WTC11 (cell line): ENCODE results near the gene CHRNA5. TPM values are rescaled to one million over a fixed set of nuclear protein-coding genes. Genes with fewer than 3 reads are reported as not detected.

Experiments used
- ATAC-seq: fragments of 200-7000 bp; cut with Tn5 transposase; 2 replicates; pipeline ENCODE4 v1.10.0; 2021; ENCODE audit warnings: mild to moderate bottlenecking, moderate library complexity
- CTCF ChIA-PET: fragments of 300-600 bp; sonication (Branson Sonifier 250); formaldehyde crosslinking; loops from one replicate; lab custom pipeline; 2021; ENCODE audit warnings: antibody characterized with exemption; lab: Charles Lee
- POLR2A ChIA-PET: fragments of 350-600 bp; sonication (Branson Sonifier 250); formaldehyde crosslinking; loops from one replicate; lab custom pipeline; 2021; ENCODE audit warnings: antibody characterized with exemption; lab: Charles Lee
- DNase-seq: peaks from one replicate; pipeline ENCODE4 v3.0.0; 2021; ENCODE audit warnings: low spot score
- H3K27ac Mint-ChIP-seq: 2 replicates; pipeline ENCODE4 v1.8.0; 2021; ENCODE audit warnings: mixed read lengths
- H3K27me3 Mint-ChIP-seq: 2 replicates; pipeline ENCODE4 v1.8.0; 2021; ENCODE audit warnings: low read depth, mild to moderate bottlenecking, moderate library complexity, mixed read lengths
- H3K36me3 Mint-ChIP-seq: 2 replicates; pipeline ENCODE4 v1.8.0; 2021; ENCODE audit warnings: mixed read lengths
- H3K4me1 Mint-ChIP-seq: 2 replicates; pipeline ENCODE4 v1.8.0; 2022; ENCODE audit warnings: mixed read lengths
- H3K4me3 Mint-ChIP-seq: 2 replicates; pipeline ENCODE4 v1.8.0; 2021; ENCODE audit warnings: mild to moderate bottlenecking, moderate library complexity, mixed read lengths
- H3K9me3 Mint-ChIP-seq: 2 replicates; pipeline ENCODE4 v1.8.0; 2021; ENCODE audit warnings: mixed read lengths
- ATF1 ChIP-seq: sonication (generic); formaldehyde crosslinking; IDR thresholded peaks from 2 replicates; pipeline ENCODE4 v1.8.1; 2023; ENCODE audit warnings: mild to moderate bottlenecking, moderate library complexity, missing genetic modification reagents
- CREB1 ChIP-seq: sonication (generic); formaldehyde crosslinking; IDR thresholded peaks from 2 replicates; pipeline ENCODE4 v1.8.0; 2023; ENCODE audit warnings: mild to moderate bottlenecking, missing genetic modification reagents
- FOXJ3 ChIP-seq: sonication (generic); formaldehyde crosslinking; IDR thresholded peaks from 2 replicates; pipeline ENCODE4 v1.9.0; 2021; ENCODE audit warnings: missing genetic modification reagents, mild to moderate bottlenecking, borderline replicate concordance
- JAZF1 ChIP-seq: fragments of 250-450 bp; sonication (Bioruptor Pico); IDR thresholded peaks from 2 replicates; pipeline ENCODE4 v1.9.0; 2021; ENCODE audit warnings: moderate library complexity, mild to moderate bottlenecking, inconsistent platforms
- MYBL2 ChIP-seq: sonication (generic); formaldehyde crosslinking; IDR thresholded peaks from 2 replicates; pipeline ENCODE4 v1.8.1; 2023; ENCODE audit warnings: mild to moderate bottlenecking, moderate library complexity, missing genetic modification reagents
- NR2C2 ChIP-seq: sonication (generic); formaldehyde crosslinking; IDR thresholded peaks from 2 replicates; pipeline ENCODE4 v1.8.0; 2022; ENCODE audit warnings: mild to moderate bottlenecking, missing genetic modification reagents
- PRDM15 ChIP-seq: sonication (generic); formaldehyde crosslinking; IDR thresholded peaks from 2 replicates; pipeline ENCODE4 v1.8.0; 2022; ENCODE audit warnings: missing genetic modification reagents
- PREB ChIP-seq: sonication (generic); formaldehyde crosslinking; IDR thresholded peaks from 2 replicates; pipeline ENCODE4 v1.8.1; 2022; ENCODE audit warnings: mild to moderate bottlenecking, missing genetic modification reagents, moderate library complexity, borderline replicate concordance
- PRRX2 ChIP-seq: fragments of 250-450 bp; sonication (Bioruptor Pico); IDR thresholded peaks from 2 replicates; pipeline ENCODE4 v1.8.0; 2021; ENCODE audit warnings: mild to moderate bottlenecking
- ZNF416 ChIP-seq: fragments of 250-450 bp; sonication (Bioruptor Pico); IDR thresholded peaks from 2 replicates; pipeline ENCODE4 v1.9.0; 2021; ENCODE audit warnings: mild to moderate bottlenecking, inconsistent platforms
- ZNF512 ChIP-seq: sonication (generic); formaldehyde crosslinking; IDR thresholded peaks from 2 replicates; pipeline ENCODE4 v1.8.1; 2022; ENCODE audit warnings: missing genetic modification reagents, borderline replicate concordance
- total RNA-seq: library from RNA; stranded (reverse); gene quantifications from 3 replicates; pipeline ENCODE4 v1.2.3, GENCODE V29; 2021
- TF ChIP-seq, protein P1 (sequence below): sonication (generic); formaldehyde crosslinking; IDR thresholded peaks from 2 replicates; pipeline ENCODE4 v1.8.1; 2022; ENCODE audit warnings: low read depth, mild to moderate bottlenecking, moderate library complexity, missing genetic modification reagents, borderline replicate concordance
- TF ChIP-seq, protein P2 (sequence below): fragments of 250-450 bp; sonication (Bioruptor Pico); conservative IDR thresholded peaks from 2 replicates; pipeline ENCODE4 v1.9.0; 2021; ENCODE audit warnings: mild to moderate bottlenecking
- TF ChIP-seq, protein P3 (sequence below): sonication (generic); formaldehyde crosslinking; IDR thresholded peaks from 2 replicates; pipeline ENCODE4 v1.8.1; 2023; ENCODE audit warnings: mild to moderate bottlenecking, missing genetic modification reagents, moderate library complexity
- TF ChIP-seq, protein P4 (sequence below): sonication (generic); formaldehyde crosslinking; IDR thresholded peaks from 2 replicates; pipeline ENCODE4 v1.8.0; 2022; ENCODE audit warnings: mild to moderate bottlenecking, missing genetic modification reagents

CHRNA5 gene
- total RNA-seq, 1 experiment from 2014 or later: 21.0 TPM

DNA sequence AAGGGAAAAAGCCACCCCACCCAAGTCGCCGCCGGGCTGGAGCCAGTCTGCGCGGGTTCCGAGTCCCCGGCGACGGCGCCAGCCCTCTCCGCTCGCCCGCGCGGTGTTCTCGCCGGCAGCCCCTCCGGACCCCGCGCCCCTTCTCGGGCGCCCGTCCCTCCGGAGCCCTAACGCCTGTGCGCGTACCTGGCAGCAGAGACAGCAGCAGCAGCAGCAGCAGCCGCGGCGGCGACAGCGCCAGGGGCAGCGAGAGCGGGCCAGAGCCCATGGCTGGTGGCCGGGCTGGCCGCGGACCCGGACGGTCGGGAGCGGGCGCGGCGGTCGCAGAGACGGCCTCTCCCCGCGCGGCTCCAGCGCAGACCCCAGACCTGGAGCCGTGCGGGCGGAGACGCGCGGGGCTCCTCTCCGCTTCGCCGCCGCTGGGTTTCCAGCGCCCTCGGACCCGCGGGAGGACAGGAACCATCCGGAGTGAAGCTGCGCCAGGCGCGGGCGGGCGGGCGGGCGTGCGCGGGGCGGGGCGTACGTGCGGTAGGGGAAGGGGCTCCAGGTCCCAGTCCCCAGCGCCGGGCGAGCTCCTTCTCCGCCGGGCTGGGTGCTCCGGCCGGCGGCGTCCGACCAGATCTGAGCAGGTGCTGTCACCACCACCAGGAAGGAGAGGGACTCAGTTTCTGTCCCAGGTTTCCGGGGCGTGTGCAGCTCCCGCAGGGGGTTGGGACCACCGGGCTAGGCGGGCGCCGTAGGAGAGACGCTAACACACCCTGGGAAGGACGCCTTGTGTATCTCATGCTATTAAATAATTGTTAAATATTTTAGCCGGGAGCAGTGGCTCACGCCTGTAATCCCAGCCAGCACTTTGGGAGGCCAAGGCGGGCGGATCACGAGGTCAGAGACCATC, 55.5 kb downstream of the CHRNA5 start, which contains the start of gene CHRNA3 (continued):
- no peak for TF ChIP-seq PRDM15 (CRISPR knock-in tag)

DNA sequence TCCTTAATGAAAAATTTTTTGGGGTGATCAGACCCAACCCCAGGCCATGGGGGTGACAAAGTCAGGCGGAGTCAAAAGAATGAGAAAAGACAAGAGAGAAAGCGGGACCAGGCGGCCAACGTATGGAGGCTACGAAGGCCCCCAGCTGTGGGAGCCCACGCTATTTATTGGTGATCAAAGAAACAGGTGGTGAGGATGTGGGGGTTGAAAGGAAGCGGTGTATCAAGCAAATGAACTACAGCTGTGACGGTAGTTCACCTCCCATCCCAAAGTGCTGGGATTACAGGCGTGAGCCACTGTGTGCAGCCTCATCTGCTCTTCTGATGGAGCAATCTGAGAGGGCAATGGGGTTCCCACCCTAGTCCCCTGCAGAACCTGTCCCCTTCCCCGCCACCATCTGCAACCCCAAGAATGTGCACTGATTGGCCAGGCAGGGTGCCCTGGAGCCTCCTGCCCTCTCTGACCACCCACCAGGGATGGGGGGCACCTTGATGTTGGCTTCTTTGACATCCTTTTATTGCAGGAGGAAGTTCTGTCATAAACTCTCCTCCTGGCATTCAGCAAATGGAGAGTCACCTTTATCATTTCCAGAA, 56.6 kb downstream of the CHRNA5 start:
- Mint-ChIP-seq H3K9me3 (no peaks in the 10 kb centered on the region), H3K27ac (no peak overlapping the region), H3K27me3 (peaks cover 48% of the 10 kb centered on the region), H3K36me3 (no peaks in the 10 kb centered on the region), H3K4me3 (peak overlapping the region; percentile 76), H3K4me1 (peaks cover 23% of the 10 kb centered on the region)
- ChIA-PET POLR2A (no interaction called here), CTCF (interaction anchor here (4.5 to 5.0 kb wide), 2 partner anchors 15 to 118 kb away, joined by 51 to 75 read pairs; no protein-coding TSS in a partner anchor)
- ATAC-seq: no peak
- no peak for DNase-seq
- TF ChIP-seq, protein P1, sequence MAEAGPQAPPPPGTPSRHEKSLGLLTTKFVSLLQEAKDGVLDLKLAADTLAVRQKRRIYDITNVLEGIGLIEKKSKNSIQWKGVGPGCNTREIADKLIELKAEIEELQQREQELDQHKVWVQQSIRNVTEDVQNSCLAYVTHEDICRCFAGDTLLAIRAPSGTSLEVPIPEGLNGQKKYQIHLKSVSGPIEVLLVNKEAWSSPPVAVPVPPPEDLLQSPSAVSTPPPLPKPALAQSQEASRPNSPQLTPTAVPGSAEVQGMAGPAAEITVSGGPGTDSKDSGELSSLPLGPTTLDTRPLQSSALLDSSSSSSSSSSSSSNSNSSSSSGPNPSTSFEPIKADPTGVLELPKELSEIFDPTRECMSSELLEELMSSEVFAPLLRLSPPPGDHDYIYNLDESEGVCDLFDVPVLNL (CRISPR knock-in tag): no peak
- TF ChIP-seq PRRX2 (no peak), NR2C2 (no peak)
- TF ChIP-seq, protein P2, sequence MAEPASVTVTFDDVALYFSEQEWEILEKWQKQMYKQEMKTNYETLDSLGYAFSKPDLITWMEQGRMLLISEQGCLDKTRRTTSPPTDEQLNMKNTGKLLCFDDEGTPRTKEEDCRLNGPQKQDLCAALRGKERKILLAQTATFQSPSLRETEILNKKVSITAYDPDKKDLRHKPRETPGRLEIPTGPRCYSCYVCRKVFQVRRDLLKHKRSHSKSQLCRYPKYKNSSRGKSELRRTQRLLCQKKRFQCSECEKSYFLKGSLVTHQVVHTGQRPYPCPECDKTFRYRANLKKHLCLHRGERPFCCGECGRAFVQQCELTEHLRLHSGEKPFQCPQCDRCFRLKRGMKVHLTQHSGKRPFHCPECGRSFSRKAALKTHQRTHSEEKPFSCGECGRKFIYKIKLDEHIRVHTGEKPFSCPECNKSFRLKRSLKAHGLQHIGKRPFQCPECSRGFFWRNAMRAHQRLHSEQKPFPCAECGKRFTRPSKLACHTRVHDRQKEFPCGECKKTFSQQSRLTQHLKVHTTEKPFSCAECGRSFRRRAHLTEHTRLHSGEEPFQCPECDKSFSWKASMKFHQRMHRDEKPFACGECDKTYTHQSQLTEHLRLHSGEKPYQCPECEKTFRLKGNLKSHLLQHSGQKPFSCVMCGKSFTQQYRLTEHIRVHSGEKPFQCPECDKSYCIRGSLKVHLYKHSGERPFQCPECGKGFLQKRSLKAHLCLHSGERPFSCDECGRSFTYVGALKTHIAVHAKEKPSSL (CRISPR knock-in tag): no peak

GRCh38 chr15:78623786-78624497, 58.6 kb downstream of the CHRNA5 start:
- CTCF ChIA-PET: interaction anchor here (1.0 kb wide), 2 partner anchors 71 to 116 kb away, joined by 3 read pairs; no protein-coding TSS in a partner anchor
- H3K27ac Mint-ChIP-seq: no peak overlapping the region
- TF ChIP-seq ATF1 (CRISPR knock-in tag) (no peak), MYBL2 (CRISPR knock-in tag) (no peak), FOXJ3 (CRISPR knock-in tag) (no peak), CREB1 (CRISPR knock-in tag) (no peak), ZNF416 (no peak), PREB (CRISPR knock-in tag) (no peak), JAZF1 (CRISPR knock-in tag) (no peak), ZNF512 (CRISPR knock-in tag) (no peak)
- TF ChIP-seq, protein P3, sequence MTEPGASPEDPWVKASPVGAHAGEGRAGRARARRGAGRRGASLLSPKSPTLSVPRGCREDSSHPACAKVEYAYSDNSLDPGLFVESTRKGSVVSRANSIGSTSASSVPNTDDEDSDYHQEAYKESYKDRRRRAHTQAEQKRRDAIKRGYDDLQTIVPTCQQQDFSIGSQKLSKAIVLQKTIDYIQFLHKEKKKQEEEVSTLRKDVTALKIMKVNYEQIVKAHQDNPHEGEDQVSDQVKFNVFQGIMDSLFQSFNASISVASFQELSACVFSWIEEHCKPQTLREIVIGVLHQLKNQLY (CRISPR knock-in tag): no peak
- TF ChIP-seq, protein P4, sequence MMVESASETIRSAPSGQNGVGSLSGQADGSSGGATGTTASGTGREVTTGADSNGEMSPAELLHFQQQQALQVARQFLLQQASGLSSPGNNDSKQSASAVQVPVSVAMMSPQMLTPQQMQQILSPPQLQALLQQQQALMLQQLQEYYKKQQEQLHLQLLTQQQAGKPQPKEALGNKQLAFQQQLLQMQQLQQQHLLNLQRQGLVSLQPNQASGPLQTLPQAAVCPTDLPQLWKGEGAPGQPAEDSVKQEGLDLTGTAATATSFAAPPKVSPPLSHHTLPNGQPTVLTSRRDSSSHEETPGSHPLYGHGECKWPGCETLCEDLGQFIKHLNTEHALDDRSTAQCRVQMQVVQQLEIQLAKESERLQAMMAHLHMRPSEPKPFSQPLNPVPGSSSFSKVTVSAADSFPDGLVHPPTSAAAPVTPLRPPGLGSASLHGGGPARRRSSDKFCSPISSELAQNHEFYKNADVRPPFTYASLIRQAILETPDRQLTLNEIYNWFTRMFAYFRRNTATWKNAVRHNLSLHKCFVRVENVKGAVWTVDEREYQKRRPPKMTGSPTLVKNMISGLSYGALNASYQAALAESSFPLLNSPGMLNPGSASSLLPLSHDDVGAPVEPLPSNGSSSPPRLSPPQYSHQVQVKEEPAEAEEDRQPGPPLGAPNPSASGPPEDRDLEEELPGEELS (CRISPR knock-in tag): no peak

More at GRCh38 chr15:78623786-78624497, 58.6 kb downstream of the CHRNA5 start:
- no peak for ATAC-seq
- POLR2A ChIA-PET: no interaction called here
- Mint-ChIP-seq H3K9me3 (no peaks in the 10 kb centered on the region), H3K27me3 (peaks cover 41% of the 10 kb centered on the region), H3K4me1 (peaks cover 14% of the 10 kb centered on the region), H3K4me3 (no peak overlapping the region), H3K36me3 (no peaks in the 10 kb centered on the region)
- no peak for DNase-seq
